ENCODE results near the gene ZNF547. TPM values are rescaled to one million over a fixed set of nuclear protein-coding genes. Genes with fewer than 3 reads are reported as not detected.

The ZNF547 gene
- polyA plus RNA-seq, 3 donors, result 0.30 to 0.32 TPM; not detected in 1

- Mint-ChIP-seq H3K36me3 (peaks cover 56 to 62% of the 10 kb centered on the region in 2 donors), H3K4me1 (no peaks in the 10 kb centered on the region), H3K9me3 (peaks cover 73 to 96% (median 80%) of the 10 kb centered on the region in 7 donors), H3K27me3 (ENCODE audit: low read depth in 3 of 3) (no peaks in the 10 kb centered on the region), H3K4me3 (no peak overlapping the region), H3K27ac (no peak overlapping the region)
- DNase-seq, result no peak
- H3K9me3 ChIP-seq (replicated peaks in 1 of 2; ENCODE audit: control insufficient read depth in 1 of 2, insufficient read depth in 1 of 2, low read length in 2 of 2), result peaks cover 71 to 95% of the 10 kb centered on the region in 2 donors
- no peak overlapping the region for H2AFZ ChIP-seq (ENCODE audit: insufficient read depth, low read depth, low read length, poor library complexity, severe bottlenecking)
- H4K20me1 ChIP-seq (ENCODE audit: insufficient read depth, low read length), result no peaks in the 10 kb centered on the region
- H3K27ac ChIP-seq (ENCODE audit: low read depth in 1 of 2, low read length in 2 of 2), result no peak overlapping the region
- H3K27me3 ChIP-seq (ENCODE audit: control insufficient read depth in 2 of 2, insufficient read depth in 2 of 2, low read length in 2 of 2), result no peaks in the 10 kb centered on the region
- intact Hi-C loops (cut with micrococcal nuclease), result no loop called here
- no peak for TF ChIP-seq CTCF (IDR thresholded peaks at IDR 0.05)
- peaks cover 15 to 72% of the 10 kb centered on the region in 2 donors for H3K36me3 ChIP-seq (replicated peaks in 1 of 2; ENCODE audit: control insufficient read depth in 1 of 2, insufficient read depth in 2 of 2, low read length in 2 of 2)
- no peaks in the 10 kb centered on the region for H3K4me1 ChIP-seq (ENCODE audit: control insufficient read depth in 1 of 2, insufficient read depth in 2 of 2, low read length in 2 of 2)
- WGBS (ENCODE audit: insufficient coverage), result 98% methylated on average over 5 of the region's 6 CpGs
- H3K79me2 ChIP-seq (ENCODE audit: insufficient read depth, low read length), result no peaks in the 10 kb centered on the region
- H3K4me3 ChIP-seq (replicated peaks in 1 of 3; ENCODE audit: low read depth in 2 of 3, low read length in 3 of 3), result no peak overlapping the region
- no peak overlapping the region for H3K4me2 ChIP-seq (replicated peaks; ENCODE audit: extremely low read depth, low read length, poor library complexity, severe bottlenecking)
- no peak overlapping the region for H3K9ac ChIP-seq (ENCODE audit: insufficient read depth, low read length, poor library complexity, severe bottlenecking)
Observed at GRCh38 chr19:57376151-57376550, 12.8 kb downstream of the ZNF547 start.

DNA sequence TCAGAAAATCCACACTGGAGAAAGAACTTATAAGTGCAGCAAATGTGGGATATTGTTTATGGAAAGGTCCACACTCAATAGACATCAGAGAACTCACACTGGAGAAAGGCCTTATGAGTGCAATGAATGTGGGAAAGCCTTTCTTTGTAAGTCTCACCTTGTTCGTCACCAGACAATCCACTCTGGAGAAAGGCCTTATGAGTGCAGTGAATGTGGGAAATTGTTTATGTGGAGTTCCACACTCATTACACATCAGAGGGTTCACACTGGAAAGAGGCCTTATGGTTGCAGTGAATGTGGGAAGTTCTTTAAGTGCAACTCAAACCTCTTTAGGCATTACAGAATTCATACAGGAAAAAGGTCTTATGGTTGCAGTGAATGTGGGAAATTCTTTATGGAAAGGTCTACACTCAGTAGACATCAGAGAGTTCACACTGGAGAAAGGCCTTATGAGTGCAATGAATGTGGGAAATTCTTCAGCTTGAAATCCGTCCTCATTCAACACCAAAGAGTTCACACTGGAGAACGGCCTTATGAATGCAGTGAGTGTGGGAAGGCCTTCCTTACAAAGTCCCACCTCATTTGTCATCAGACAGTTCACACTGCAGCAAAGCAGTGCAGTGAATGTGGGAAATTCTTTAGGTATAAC, 14.3 kb downstream of the ZNF547 start:
- no peaks in the 10 kb centered on the region for H3K27me3 ChIP-seq (ENCODE audit: control insufficient read depth in 2 of 2, insufficient read depth in 2 of 2, low read length in 2 of 2)
- intact Hi-C loops (cut with micrococcal nuclease), result no loop called here
- no peaks in the 10 kb centered on the region for H3K79me2 ChIP-seq (ENCODE audit: insufficient read depth, low read length)
- H3K27ac ChIP-seq (ENCODE audit: low read depth in 1 of 2, low read length in 2 of 2), result no peak overlapping the region
- H4K20me1 ChIP-seq (ENCODE audit: insufficient read depth, low read length), result no peaks in the 10 kb centered on the region
- H3K36me3 Mint-ChIP-seq, result peaks cover 42 to 47% of the 10 kb centered on the region in 2 donors
- no peaks in the 10 kb centered on the region for H3K27me3 Mint-ChIP-seq (ENCODE audit: low read depth in 3 of 3)
- H3K4me1 Mint-ChIP-seq, result no peaks in the 10 kb centered on the region
- peaks cover 13 to 57% of the 10 kb centered on the region in 2 donors for H3K36me3 ChIP-seq (replicated peaks in 1 of 2; ENCODE audit: control insufficient read depth in 1 of 2, insufficient read depth in 2 of 2, low read length in 2 of 2)
- no peak for DNase-seq
- H3K4me3 Mint-ChIP-seq, result no peak overlapping the region
- H3K9me3 ChIP-seq (replicated peaks in 1 of 2; ENCODE audit: control insufficient read depth in 1 of 2, insufficient read depth in 1 of 2, low read length in 2 of 2), result peaks cover 77 to 84% of the 10 kb centered on the region in 2 donors
- H3K9ac ChIP-seq (ENCODE audit: insufficient read depth, low read length, poor library complexity, severe bottlenecking), result no peak overlapping the region
- H3K4me2 ChIP-seq (replicated peaks; ENCODE audit: extremely low read depth, low read length, poor library complexity, severe bottlenecking), result no peak overlapping the region
- no CpG with 5 or more reads among the region's 3 CpGs for WGBS (ENCODE audit: insufficient coverage)
- peak overlapping the region in 1 of 3 experiments; percentile 23 for H3K4me3 ChIP-seq (replicated peaks in 1 of 3; ENCODE audit: low read depth in 2 of 3, low read length in 3 of 3)
- TF ChIP-seq CTCF (IDR thresholded peaks at IDR 0.05), result no peak
- peaks cover 64 to 96% (median 88%) of the 10 kb centered on the region in 7 donors for H3K9me3 Mint-ChIP-seq
- H3K4me1 ChIP-seq (ENCODE audit: control insufficient read depth in 1 of 2, insufficient read depth in 2 of 2, low read length in 2 of 2), result no peaks in the 10 kb centered on the region
- H2AFZ ChIP-seq (ENCODE audit: insufficient read depth, low read depth, low read length, poor library complexity, severe bottlenecking), result no peak overlapping the region
- no peak overlapping the region for H3K27ac Mint-ChIP-seq
